NCI-H2081 treated with DMSO at 0.1 percent for 48 hours (cell line): Measurements from ENCODE around the gene HLA-DOA.

Source experiments
- DNase-seq: peaks from one replicate; lab custom pipeline; 2025; lab: John Stamatoyannopoulos, UW

HLA-DOA gene

GRCh38 chr6:32977272-32977952, 32.0 kb downstream of the HLA-DOA start:
- no peak for DNase-seq

- no peak for DNase-seq
Measured at GRCh38 chr6:32976334-32977069, 32.9 kb downstream of the HLA-DOA start.

- DNase-seq: no peak
Measured at GRCh38 chr6:32975886-32976285, 33.5 kb downstream of the HLA-DOA start.

- no peak for DNase-seq
Measured at GRCh38 chr6:32974541-32975308, 34.7 kb downstream of the HLA-DOA start.

- DNase-seq: no peak
Measured at GRCh38 chr6:32974016-32974333, 35.4 kb downstream of the HLA-DOA start.

GRCh38 chr6:32973144-32974015, 36.0 kb downstream of the HLA-DOA start:
- DNase-seq: no peak

- no peak for DNase-seq
Measured at GRCh38 chr6:32972353-32973143, 36.8 kb downstream of the HLA-DOA start.

GRCh38 chr6:32971581-32972352, 37.6 kb downstream of the HLA-DOA start:
- peak; percentile 98 for DNase-seq

GRCh38 chr6:32971242-32971580, 38.2 kb downstream of the HLA-DOA start:
- no peak for DNase-seq

GRCh38 chr6:32970413-32971241, 38.8 kb downstream of the HLA-DOA start:
- DNase-seq: no peak

GRCh38 chr6:32969685-32970412, 39.5 kb downstream of the HLA-DOA start:
- DNase-seq: no peak

GRCh38 chr6:32968867-32969684, 40.3 kb downstream of the HLA-DOA start:
- DNase-seq: no peak

- DNase-seq: peak; percentile 49
Measured at GRCh38 chr6:32968093-32968866, 41.1 kb downstream of the HLA-DOA start, which contains the start of gene BRD2. BRD2 (plus strand) TSS chr6:32968594; CDS start chr6:32972899, 4,305 bp downstream.

GRCh38 chr6:32967151-32968091, 42.0 kb downstream of the HLA-DOA start:
- DNase-seq: no peak

GRCh38 chr6:32964776-32965175, 44.6 kb downstream of the HLA-DOA start:
- DNase-seq: no peak

GRCh38 chr6:32963866-32964265, 45.5 kb downstream of the HLA-DOA start:
- DNase-seq: no peak
